Left renal cortex interstitium (tissue), 4 donors: ENCODE data around the gene COL5A3. TPM values are rescaled to one million over a fixed set of nuclear protein-coding genes. Genes with fewer than 3 reads are reported as not detected.
"Not testable (repeated sequence)": the region's sequence is repeated elsewhere in the genome, so short reads cannot be mapped to it uniquely, and the experiment has no call there.

Source experiments
- DNase-seq, 4 donors: peaks; one replicate each; pipeline ENCODE4 v3.0.0-alpha.2; 2013; ENCODE audit warnings: low read depth in 4 of 4, low spot score in 2 of 4, missing footprints in 1 of 4
- polyA plus RNA-seq, 4 donors: library from polyadenylated mRNA; unstranded; fragments of 120-200 nt; gene quantifications; one replicate each; pipeline ENCODE4 v1.2.1, GENCODE V29; 2013; ENCODE audit not compliant: insufficient read length in 4 of 4

The COL5A3 gene
- polyA plus RNA-seq, 4 donors = 0.78 to 1.6 (median 1.3) TPM

DNA sequence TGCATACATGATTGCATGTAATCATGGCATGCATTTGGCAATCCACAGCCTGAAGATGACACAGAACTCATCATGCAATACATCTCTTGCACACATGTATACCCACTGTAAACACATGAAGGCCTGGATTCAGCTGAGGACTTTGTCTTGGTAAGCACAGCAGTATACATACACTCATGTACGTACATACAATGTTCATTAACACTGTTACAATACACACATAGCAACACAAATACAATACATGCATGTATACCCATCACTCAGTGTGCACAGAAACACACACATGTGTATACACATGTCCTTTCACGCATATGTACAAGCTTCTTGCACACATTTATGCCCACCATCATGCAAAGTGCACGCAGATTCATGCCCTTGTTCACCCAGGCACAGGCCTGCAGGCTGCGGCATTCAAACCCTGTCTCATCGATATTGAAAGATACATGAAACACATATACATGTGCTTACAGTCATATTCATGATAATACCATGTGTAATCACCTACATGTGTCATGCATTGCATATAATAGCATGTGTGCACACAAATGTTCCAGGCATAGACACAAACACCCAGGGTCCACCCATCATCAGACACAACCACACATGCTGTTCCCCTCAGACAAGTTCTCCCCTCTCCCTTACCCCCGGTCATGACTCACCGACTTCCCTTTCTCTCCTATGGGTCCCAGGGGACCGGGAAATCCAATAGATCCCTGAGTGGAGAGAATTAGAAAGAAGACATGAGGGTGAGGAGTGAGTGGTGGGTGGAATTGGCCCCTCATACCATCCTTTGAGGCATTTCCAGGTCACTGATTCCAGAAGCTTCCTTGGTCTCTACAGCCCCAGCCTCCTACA is 28.7 kb downstream of the COL5A3 start:
- no peak for DNase-seq

DNA sequence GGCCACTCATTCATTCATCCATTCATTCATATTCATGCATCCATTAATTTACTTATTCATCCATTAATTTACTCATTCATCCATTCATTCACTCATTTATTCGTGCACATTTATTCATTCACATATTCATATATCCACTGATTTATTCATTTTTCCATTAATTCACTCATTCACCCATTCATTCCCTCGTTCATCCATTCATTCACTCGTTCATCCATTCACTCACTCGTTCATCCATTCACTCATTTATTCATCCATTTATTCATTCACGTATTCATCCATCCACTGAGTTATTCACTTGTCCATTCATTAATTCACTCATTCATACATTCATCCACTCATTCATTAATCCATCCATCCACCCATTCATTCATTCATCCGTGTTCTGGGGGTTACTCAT is 38.2 kb downstream of the COL5A3 start:
- DNase-seq = no peak

DNA sequence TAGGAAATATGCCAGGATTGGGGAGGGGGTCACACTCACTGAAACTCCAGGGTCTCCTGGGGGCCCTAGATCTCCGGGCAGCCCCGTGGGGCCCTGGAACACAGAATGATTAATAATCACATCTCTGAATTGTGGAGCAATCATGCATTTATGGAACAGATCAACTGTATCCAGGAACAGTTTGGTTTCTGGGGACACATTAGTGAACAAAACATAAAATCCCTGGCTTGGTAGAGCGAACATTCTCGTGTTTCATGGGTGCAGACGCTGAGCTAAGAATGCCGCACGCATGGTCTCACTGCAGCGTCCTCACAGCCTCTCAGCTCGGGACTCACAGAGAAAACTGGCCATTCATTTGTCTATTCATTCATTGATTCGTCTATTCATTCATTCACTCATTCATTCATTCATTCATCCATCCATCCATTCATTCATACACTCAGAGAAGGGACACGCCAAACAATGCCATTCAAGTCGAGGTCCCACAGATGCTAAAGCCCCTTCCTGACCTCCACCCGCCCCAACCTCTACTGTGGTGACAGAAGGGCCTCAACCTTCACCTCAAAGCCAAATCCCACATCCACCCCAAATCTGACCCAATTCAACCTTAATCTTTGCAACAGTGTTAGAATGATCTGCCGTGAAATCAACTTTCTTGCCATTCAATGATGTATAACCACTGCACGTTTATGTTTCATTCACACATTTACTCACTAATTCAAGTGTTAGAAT is 39.0 kb downstream of the COL5A3 start:
- no peak for DNase-seq

DNA sequence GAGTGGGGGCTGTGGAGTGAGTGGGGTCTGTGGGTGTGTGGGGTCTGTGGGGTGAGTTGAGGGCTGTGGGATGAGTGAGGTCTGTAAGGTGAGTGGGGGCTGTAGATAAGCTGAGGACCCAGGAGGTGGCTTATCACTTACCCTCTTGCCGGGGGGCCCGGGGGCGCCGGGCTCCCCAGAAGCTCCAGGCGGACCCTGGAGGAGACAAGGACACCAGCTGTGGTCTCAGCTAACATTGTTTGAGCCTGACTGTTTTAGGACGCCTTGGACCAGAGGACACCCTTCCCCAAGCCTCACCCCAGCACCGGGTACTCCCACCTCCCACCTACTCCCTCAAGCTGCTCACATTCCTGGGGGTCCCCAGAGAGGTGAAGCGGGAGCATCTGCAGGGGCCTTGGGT is 39.8 kb downstream of the COL5A3 start:
- no peak for DNase-seq

DNA sequence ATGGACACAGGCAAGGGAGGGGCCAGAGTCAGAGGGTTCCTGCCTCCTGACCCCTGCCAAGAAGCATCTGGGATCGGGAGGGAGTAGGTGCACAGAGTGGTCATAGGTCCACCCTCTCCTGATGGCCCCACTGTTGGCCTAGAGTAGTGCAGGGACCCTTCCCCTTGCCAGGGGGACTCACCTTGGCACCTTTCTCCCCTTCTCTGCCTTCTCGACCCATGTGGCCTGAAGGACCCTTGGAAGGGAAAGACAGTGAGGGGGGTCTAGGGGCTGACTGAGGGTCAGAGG is 40.7 kb downstream of the COL5A3 start:
- no peak for DNase-seq

DNA sequence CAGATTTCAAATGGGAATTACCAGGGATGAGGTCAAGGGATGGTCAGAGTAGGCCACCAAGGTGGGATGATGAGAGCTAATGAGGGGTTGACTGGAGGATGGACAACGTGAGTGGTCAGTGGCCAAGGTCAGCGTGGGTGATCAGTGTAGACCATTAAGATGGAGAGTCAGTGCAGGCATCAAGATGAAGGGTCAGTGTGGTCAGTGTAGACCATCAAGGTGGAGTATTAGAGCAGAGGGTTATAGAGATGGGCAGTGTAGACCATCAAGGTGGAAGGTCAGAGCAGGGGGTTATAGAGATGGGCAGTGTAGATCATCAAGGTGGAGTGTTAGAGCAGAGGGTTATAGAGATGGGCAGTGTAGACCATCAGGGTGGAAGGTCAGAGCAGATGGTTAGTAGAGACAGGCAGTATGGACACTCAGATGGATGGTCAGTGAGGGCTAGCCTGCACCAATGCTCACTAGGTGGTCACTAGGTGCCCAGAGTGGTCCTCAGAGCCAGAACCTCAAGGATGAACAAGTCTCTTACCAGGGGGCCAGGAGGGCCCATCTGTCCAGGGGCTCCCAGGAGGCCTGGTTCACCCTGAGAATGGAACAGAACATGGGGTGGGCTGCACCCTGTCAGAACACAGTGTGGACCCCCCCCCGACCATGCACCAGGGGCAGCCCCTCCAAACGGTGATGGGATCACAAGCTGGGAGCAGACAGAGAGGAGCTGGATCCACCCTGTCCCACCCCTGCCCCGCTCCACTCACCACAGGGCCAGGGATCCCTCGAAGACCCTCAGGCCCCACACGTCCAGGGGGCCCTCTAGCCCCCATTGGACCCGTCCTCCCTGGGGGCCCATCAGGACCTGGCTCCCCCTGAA is 41.2 kb downstream of the COL5A3 start:
- no peak for DNase-seq

DNA sequence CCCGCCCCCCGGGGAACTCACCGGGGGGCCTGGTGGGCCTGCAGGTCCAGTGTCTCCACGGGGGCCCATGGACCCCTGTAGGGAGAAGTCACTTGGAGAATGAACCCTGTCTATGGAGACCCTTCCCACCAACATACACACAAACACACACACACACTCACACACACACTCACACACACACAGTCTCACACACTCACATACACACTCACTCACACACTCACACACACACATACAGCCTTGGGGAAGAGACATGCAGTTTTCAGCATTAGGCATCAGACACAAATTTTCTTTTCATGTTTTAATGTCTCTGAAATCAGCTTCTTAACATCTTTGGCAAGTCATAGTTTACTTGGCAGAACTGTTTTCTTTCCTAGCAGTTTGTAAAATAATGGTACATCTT is 43.0 kb downstream of the COL5A3 start:
- no peak for DNase-seq

DNA sequence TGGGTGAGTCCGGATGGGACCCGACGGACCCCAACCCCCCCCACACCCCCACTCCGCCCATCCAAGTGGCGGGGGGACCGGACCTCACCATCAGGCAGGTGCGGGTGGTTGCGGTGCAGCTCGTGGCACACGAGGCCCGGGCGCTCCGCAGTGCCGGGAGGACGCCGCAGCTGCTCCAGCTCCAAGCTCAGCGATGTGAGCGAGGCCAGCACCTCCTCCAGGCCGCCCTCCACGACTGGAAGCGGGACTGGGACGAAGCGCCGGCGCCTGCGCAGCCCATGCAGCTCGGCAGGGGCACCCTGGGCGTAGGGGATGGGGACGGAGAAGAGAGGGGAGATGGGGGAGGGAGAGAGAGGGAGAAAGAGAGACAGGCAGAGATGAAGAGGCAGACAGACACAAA is 43.9 kb downstream of the COL5A3 start:
- no peak for DNase-seq

DNA sequence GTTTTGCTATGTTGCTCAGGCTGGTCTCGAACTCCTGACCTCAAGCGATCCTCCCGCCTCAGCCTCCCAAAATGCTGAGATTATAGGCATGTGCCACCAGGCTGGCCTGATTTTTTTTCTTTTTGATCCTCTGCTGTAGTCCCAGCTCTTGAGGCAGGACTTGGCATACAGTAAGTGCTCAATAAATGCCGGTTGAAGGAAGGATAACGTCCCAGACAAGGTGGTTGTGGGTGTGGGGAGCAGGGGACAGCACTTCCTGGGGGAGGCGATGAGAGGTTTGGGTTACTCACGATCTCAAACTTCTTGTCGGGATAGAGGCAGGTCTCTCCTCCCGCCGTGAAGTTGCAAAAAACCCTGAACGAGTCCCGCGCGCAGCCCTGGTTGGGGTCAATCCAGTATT is 44.3 kb downstream of the COL5A3 start:
- no peak for DNase-seq

DNA sequence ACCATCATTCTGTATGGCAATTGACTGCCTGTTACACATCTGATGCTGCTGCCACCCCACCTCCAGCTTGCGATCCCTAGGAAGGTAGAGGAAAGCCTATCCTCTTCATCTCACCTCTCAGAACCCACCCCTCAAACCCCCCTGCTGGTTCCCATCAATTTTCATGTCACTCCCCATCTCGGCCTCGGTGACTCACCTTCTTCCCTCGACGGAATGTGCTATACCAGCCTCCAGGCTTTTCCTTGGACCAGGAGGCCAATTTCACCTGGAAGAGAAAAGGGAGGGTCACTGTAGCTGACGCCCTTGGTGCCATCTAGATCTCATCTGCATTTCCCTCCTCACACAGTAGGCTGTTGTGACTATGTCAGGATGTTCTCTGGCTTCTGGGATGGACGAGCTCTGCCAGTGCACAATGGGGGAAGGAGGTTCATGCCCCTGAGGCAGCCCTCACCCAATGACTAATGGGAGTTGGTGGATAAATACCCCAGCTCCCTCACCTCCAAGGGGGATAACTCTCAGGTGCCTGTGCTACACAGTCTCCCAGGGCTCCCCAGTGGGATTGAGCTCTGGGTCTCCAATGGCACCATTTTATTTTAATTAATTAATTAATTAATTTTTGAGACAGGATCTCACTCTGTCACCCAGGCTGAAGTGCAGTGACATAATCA is 47.5 kb downstream of the COL5A3 start:
- DNase-seq = no peak

DNA sequence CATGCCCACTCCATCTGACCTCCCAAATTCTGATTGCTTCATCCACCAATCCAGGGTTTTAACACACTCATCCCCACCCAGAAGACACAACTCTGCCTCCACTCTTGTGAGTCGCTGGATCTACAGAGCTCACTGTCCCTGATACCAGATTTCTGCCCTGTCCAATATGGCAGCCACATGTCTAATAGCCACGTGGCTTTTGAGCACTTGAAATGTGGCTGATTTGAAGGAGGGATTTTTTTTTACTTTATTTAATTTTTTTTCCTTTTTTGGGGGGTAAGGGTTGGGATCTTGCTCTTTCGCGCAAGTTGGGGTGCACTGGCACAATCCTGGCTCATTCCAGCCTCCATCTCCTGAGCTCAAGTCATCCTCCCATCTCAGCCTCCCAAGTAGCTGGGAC is 49.2 kb downstream of the COL5A3 start:
- no peak for DNase-seq

DNA sequence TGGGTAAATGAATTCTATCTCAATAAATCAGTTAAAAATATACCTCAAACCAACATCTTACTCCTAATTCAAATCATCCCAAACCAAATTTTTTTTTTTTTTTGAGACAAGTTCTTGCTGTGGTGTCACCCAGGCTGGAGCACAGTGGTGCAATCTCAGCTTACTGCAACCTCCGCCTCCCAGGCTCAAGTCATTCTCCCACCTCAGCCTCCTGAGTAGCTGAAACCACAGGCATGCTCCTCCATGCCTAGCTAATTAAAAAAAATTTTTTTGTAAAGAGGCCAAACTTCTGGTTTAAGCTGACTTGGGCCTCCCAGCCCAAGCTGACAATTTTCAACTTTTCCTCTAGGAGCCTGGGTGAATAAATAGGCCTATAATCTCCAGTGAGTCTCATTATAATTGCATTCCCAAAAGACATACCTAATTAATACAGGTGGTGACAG is 51.9 kb downstream of the COL5A3 start:
- no peak for DNase-seq

DNA sequence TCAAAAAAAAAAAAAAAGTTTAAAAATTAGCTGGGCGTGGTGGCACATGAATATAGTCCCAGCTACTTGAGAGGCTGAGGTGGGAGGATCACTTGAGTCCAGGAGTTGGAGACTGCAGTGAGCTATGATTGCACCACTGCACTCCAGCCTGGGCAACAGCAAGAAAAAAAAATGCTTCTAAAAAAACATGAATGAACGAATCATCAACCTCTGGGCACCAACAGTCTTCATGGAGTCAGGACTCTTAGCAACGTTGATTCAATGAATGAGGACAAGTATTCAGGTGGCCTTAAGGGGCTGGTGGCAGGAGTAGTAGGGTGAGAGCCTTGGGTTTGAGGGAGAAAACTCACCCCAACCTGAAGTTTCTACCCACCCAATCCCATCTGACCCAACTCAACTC is 53.3 kb downstream of the COL5A3 start:
- DNase-seq = no peak

DNA sequence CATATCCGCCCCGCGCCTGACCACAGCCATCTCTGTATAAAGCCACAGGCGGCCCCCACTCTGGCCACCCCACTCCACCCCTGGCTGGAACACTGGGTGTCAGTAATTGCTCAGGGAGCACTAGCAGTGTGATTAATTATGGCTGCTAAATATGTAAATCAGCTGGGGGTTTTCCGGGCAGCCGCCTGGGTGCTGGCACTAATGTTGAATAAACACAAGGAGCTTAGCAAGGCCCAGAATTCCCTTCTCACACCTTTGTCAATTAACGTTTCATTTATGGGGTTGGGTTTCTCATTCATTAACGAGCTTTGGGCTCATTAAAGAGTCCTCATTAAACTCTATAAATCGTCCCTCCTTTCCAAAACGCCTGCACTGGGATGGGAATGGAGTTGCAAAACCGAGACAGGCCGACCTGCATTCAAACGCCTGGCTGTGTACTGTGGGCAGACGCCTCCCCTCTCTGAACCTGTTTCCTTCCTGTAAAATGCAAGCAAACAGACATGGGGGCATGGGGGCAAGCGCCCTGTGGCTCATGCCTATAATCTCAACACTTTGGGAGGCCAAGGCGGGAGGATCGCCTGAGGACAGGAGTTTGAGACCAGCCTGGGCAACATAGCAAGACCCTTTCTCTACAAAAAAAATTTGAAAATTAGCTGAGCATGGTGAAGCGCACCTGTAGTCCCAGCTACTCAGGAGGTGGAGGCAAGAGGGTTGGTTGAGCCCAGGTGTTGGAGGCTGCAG is 56.3 kb downstream of the COL5A3 start:
- DNase-seq = no peak

DNA sequence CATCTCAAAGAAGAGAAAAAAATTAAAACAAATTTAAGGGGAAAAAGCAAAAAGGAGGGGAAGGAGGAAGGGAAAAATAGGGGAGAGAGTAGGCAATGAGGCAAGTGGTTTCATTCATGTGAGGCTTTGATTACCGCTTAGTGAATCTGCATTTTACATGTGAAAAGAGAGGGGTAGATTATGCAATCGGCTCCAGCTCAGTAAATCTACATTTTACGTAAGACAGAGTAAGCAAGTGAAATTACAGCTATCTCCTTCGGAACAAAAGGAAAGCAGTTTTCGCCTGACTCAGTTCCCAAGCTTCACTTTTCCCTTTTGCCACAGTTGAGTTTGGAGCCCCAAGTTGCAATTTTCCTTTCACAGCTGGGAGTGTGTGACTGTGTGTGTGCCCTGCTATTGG is 58.0 kb downstream of the COL5A3 start:
- no peak for DNase-seq

DNA sequence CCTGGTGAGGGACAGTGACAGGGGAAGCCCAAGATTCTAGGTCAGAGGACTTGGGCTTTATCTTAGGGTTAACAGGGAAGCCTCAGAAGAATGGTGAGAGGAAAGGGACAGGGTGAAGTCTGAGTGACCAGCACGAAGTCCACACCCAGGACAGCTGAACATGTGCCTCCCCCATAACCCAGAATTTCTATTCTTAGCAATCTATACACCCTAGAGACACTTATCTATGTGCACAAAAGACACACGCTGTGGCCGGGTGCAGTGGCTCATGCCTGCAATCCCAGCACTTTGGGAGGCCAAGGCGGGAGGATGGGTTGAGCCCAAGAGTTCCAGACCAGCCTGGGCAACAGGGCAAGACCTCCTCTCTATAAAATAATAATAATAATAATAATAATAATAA is 62.9 kb downstream of the COL5A3 start:
- DNase-seq = no peak

DNA sequence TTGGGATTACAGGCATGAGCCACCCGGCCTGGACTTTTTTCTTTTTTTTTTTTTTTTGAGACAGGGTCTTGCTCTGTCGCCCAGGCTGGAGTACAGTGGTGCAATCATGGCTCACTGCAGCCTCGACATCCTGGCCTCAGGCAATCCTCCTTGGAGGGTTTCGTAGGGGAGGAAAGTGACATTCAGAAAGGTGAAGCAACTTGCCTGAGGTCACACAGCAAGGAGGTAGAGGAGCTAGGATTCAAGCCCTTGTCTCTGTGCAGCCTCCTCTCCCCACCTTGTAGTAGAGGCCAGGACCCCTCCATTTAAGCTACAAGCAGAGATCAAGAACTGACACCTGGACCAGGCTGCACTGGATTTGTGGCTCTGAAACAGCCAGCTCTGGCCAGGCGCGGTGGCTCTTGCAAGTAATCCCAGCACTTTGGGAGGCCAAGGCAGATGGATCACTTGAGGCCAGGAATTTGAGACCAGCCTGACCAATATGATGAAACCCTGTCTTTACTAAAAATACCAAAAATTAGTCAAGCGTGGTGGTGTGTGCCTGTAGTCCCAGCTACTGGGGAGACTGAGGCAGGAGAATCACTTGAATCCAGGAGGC is 63.7 kb downstream of the COL5A3 start:
- DNase-seq = not testable (repeated sequence)

DNA sequence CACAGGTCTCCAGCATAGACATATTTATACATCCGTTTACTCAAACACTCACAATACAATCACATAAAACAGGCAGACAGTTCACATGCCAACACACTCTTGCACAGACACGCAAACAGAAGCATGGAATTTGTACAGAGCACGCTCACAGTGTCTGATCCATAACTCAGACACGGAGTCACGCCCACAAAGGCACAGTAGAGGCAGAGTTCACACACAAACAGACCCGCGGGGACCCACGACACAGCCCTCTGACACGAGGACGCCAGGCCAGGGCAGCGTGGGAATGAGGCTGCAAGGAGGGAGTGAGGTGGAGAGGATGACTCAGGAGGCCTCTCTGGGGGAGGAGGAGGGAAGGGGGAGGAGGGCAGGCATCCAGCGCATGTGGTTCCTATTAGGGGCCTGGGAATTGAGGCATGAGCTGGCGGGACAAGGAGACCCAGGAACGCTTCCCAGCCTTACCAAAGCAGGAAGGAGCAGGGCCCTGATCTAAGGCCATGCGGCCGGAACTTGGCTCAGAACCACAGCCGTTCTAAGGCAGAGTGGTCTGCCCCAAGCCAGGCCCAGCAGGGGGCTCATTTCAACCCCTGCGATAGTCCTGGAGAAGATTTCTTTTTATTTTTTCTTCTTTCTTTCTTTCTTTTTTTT is 64.9 kb downstream of the COL5A3 start:
- peak in 1 of 4 donors; percentile 23 for DNase-seq

DNA sequence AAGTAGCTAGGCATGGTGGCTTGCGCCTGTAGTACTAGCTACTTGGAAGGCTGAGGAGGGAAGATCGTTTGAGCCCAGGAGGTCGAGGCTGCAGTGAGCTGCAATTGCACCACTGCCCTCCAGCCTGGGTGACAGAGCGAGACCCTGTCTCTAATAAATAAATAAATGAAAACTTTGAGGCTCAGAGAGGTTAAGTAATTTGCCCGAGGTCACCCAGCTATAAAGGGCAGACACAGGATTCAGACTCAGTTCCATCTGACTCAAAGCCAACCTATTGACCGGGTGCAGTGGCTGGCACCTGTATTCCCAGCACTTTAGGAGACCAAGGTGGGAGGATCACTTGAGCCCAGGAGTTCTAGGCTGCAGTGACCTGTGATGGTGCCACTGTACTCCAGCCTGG is 66.6 kb downstream of the COL5A3 start:
- DNase-seq = no peak
